ENCODE data around the gene KIF26A.

- TF ChIP-seq CTCF (conservative IDR thresholded peaks at IDR 0.05; ENCODE audit: low read depth, low read length): no peak
- TF ChIP-seq MAZ (IDR thresholded peaks at IDR 0.05; ENCODE audit: borderline replicate concordance, low read depth, low read length): no peak
- no peak for TF ChIP-seq RAD21 (IDR thresholded peaks at IDR 0.05; ENCODE audit: low read length)
- no peak for TF ChIP-seq MAFK (IDR thresholded peaks at IDR 0.05; ENCODE audit: low read depth, low read length)
- TF ChIP-seq POLR2A (IDR thresholded peaks at IDR 0.05; ENCODE audit: low read depth, low read length): no peak
- no peak for TF ChIP-seq FOS (IDR thresholded peaks at IDR 0.05; ENCODE audit: low read depth, low read length)
These were observed 90.5 kb downstream of the KIF26A start for GRCh38 chr14:104228716-104229533.

Data from IMR-90 (cell line).